Bronchial epithelial cell (primary cell): ENCODE data around the gene ASPG. TPM values are rescaled to one million over a fixed set of nuclear protein-coding genes. Genes with fewer than 3 reads are reported as not detected.

ENCODE experiments used
- DNase-seq: peaks from one replicate; pipeline ENCODE4 v3.0.0-alpha.2; 2010; ENCODE audit warnings: low read depth
- FAIRE-seq: peaks from 2 replicates; lab custom pipeline; 2011; peaks lifted over from hg19 to GRCh38; lab: Jason Lieb, UNC
- H3K27me3 ChIP-seq: 2 replicates; pipeline ENCODE4 v1.5.1; 2011; ENCODE audit warnings: low read length; ENCODE audit not compliant: control insufficient read depth, insufficient read depth
- H3K36me3 ChIP-seq: 2 replicates; pipeline ENCODE4 v1.5.1; 2011; ENCODE audit warnings: low read length; ENCODE audit not compliant: control insufficient read depth, insufficient read depth
- H3K4me3 ChIP-seq: 2 replicates; pipeline ENCODE4 v1.5.1; 2011; ENCODE audit warnings: mild to moderate bottlenecking, low read depth, low read length, control low read depth
- CTCF ChIP-seq: IDR thresholded peaks from 2 replicates; pipeline ENCODE4 v1.5.1; 2011; ENCODE audit warnings: mild to moderate bottlenecking, moderate library complexity, low read length, control low read depth, inconsistent platforms; ENCODE audit not compliant: insufficient read depth, severe bottlenecking
- total RNA-seq: library from RNA; depleted of rRNA; stranded (reverse); fragments of >200 nt; gene quantifications from 2 replicates; pipeline ENCODE4 v1.2.1, GENCODE V29; 2014

The ASPG gene
- total RNA-seq, 1 donor from 2014 or later, result 0.53 TPM

- Histone ChIP-seq H3K4me3 (no peak overlapping the region), H3K27me3 (no peaks in the 10 kb centered on the region), H3K36me3 (no peaks in the 10 kb centered on the region)
- TF ChIP-seq CTCF, result no peak
- FAIRE-seq, result no peak
- DNase-seq, result no peak
Measured at GRCh38 chr14:104103061-104103445, 17.6 kb downstream of the ASPG start.

GRCh38 chr14:104103446-104104075 is 18.1 kb downstream of the ASPG start:
- no peak overlapping the region for H3K4me3 ChIP-seq
- DNase-seq (no peak), FAIRE-seq (no peak)
- H3K27me3 ChIP-seq, result no peaks in the 10 kb centered on the region
- no peaks in the 10 kb centered on the region for H3K36me3 ChIP-seq
- TF ChIP-seq CTCF, result no peak

GRCh38 chr14:104104076-104104901 is 18.8 kb downstream of the ASPG start:
- no peak overlapping the region for H3K4me3 ChIP-seq
- no peak for TF ChIP-seq CTCF
- H3K27me3 ChIP-seq, result no peaks in the 10 kb centered on the region
- DNase-seq (no peak), FAIRE-seq (no peak)
- no peaks in the 10 kb centered on the region for H3K36me3 ChIP-seq

- H3K36me3 ChIP-seq, result no peaks in the 10 kb centered on the region
- no peak for TF ChIP-seq CTCF
- DNase-seq (no peak), FAIRE-seq (no peak)
- H3K27me3 ChIP-seq, result no peaks in the 10 kb centered on the region
- no peak overlapping the region for H3K4me3 ChIP-seq
Measured at GRCh38 chr14:104105071-104105821, 19.7 kb downstream of the ASPG start.

GRCh38 chr14:104105822-104106470 is 20.4 kb downstream of the ASPG start:
- FAIRE-seq, result no peak
- Histone ChIP-seq H3K36me3 (no peaks in the 10 kb centered on the region), H3K27me3 (no peaks in the 10 kb centered on the region), H3K4me3 (no peak overlapping the region)
- no peak for TF ChIP-seq CTCF
- DNase-seq, result no peak
